Adrenal gland (tissue), 5 donors: ENCODE data around the gene ANAPC16.

Experiments used
- CTCF ChIP-seq, 6 experiments: fragments of 450-650 bp in 4 of 6; fragments of 200-600 bp in 2 of 6; sonication (generic) in 1 of 6; IDR thresholded peaks; 1 replicate in 5 of 6; 2 replicates in 1 of 6; pipeline versions ENCODE4 v1.5.1 to v1.8.0; 2016 to 2021; ENCODE audit warnings: antibody characterized with exemption in 6 of 6, mild to moderate bottlenecking in 2 of 6, moderate library complexity in 1 of 6
- POLR2A ChIP-seq, 2 donors: fragments of 450-650 bp; IDR thresholded peaks; one replicate each; pipeline ENCODE4 v1.6.1; 2017; ENCODE audit warnings: antibody characterized with exemption in 2 of 2, mild to moderate bottlenecking in 2 of 2, moderate library complexity in 1 of 2
- donor health status: DM: no; HTN: no; CAD: no.

- TF ChIP-seq POLR2A (IDR thresholded peaks at IDR 0.05), result no peak
- no peak for TF ChIP-seq CTCF (IDR thresholded peaks at IDR 0.05)
Observed at GRCh38 chr10:72175149-72175548, 40.7 kb upstream of the ANAPC16 start.
